OCI-LY3 (cell line): ENCODE measurements around the gene XPO6.

ENCODE experiments used
- H2AFZ ChIP-seq: fragments of 200-600, 300-600 bp; shearing (Covaris generic); 2 replicates; pipeline ENCODE4 v1.6.0; 2014; ENCODE audit warnings: antibody characterized with exemption, low read depth, low read length
- H3K27ac ChIP-seq: fragments of 200-600, 300-600 bp; sonication (generic); 2 replicates; pipeline ENCODE4 v1.5.1; 2014; ENCODE audit warnings: mild to moderate bottlenecking, low read length, moderate library complexity, mixed read lengths
- H3K27me3 ChIP-seq: fragments of 200-600, 300-600 bp; sonication (generic); 2 replicates; pipeline ENCODE4 v1.6.1; 2014; ENCODE audit warnings: low read depth, low read length, mixed read lengths
- H3K36me3 ChIP-seq: fragments of 200-600, 300-600 bp; sonication (generic); replicated peaks from 2 replicates; pipeline ENCODE3; 2014; ENCODE audit warnings: low read depth, low read length, mixed read lengths
- H3K4me1 ChIP-seq: fragments of 300-600, 200-600 bp; sonication (generic); 2 replicates; pipeline ENCODE4 v1.6.1; 2014; ENCODE audit warnings: low read length, mixed read lengths
- H3K4me2 ChIP-seq: fragments of 200-600, 300-600 bp; sonication (generic); 2 replicates; pipeline ENCODE4 v1.6.1; 2014; ENCODE audit warnings: low read length, mixed read lengths
- H3K4me3 ChIP-seq: fragments of 300-600, 200-600 bp; sonication (generic); 2 replicates; pipeline ENCODE4 v1.5.1; 2014; ENCODE audit warnings: antibody characterized with exemption, mild to moderate bottlenecking, low read length, moderate library complexity
- H3K79me2 ChIP-seq: fragments of 300-600, 200-600 bp; shearing (Covaris generic); 2 replicates; pipeline ENCODE4 v1.6.1; 2014; ENCODE audit warnings: mild to moderate bottlenecking, low read length, mixed read lengths
- H3K9ac ChIP-seq: fragments of 300-600, 200-600 bp; shearing (Covaris generic); 2 replicates; pipeline ENCODE4 v1.6.0; 2014; ENCODE audit warnings: mild to moderate bottlenecking, low read length, moderate library complexity
- H3K9me3 ChIP-seq: fragments of 200-600, 300-600 bp; shearing (Covaris generic); 2 replicates; pipeline ENCODE4 v1.6.1; 2014; ENCODE audit warnings: low read length, mixed read lengths; ENCODE audit not compliant: insufficient read depth
- H4K20me1 ChIP-seq: fragments of 200-600, 300-600 bp; sonication (generic); 2 replicates; pipeline ENCODE4 v1.6.1; 2016; ENCODE audit warnings: low read length, mixed read lengths; ENCODE audit not compliant: insufficient read depth
- CTCF ChIP-seq: fragments of 200-600, 300-600 bp; sonication (generic); IDR thresholded peaks from 2 replicates; pipeline ENCODE4 v1.5.1; 2014; ENCODE audit warnings: antibody characterized with exemption, low read length, low read depth
- EZH2phosphoT487 ChIP-seq: fragments of 200-600 bp; shearing (Covaris generic); IDR thresholded peaks from 2 replicates; pipeline ENCODE4 v1.6.1; 2018; ENCODE audit warnings: antibody characterized with exemption, mixed run types, low read depth

The XPO6 gene

GRCh38 chr16:28091656-28092055, 120.1 kb downstream of the XPO6 start:
- Histone ChIP-seq H2AFZ (no peak overlapping the region), H4K20me1 (peaks cover 3% of the 10 kb centered on the region; the same call in 1 of the 2 replicates), H3K27ac (no peak overlapping the region), H3K79me2 (no peaks in the 10 kb centered on the region), H3K9me3 (no peaks in the 10 kb centered on the region), H3K9ac (no peak overlapping the region), H3K4me2 (no peak overlapping the region), H3K4me3 (no peak overlapping the region), H3K36me3 (peaks cover 10% of the 10 kb centered on the region), H3K27me3 (no peaks in the 10 kb centered on the region), H3K4me1 (no peaks in the 10 kb centered on the region)
- TF ChIP-seq EZH2phosphoT487, result no peak
- no peak for TF ChIP-seq CTCF

GRCh38 chr16:28090646-28091377, 121.0 kb downstream of the XPO6 start:
- no peaks in the 10 kb centered on the region for H3K79me2 ChIP-seq
- no peaks in the 10 kb centered on the region for H3K27me3 ChIP-seq
- no peak overlapping the region for H3K4me3 ChIP-seq
- H4K20me1 ChIP-seq, result peaks cover 3% of the 10 kb centered on the region; the same call in 1 of the 2 replicates
- H3K36me3 ChIP-seq, result peaks cover 9% of the 10 kb centered on the region
- no peak overlapping the region for H2AFZ ChIP-seq
- no peak overlapping the region for H3K4me2 ChIP-seq
- H3K4me1 ChIP-seq, result no peaks in the 10 kb centered on the region
- H3K27ac ChIP-seq, result no peak overlapping the region
- no peak overlapping the region for H3K9ac ChIP-seq
- TF ChIP-seq CTCF (peak; percentile 33), EZH2phosphoT487 (no peak)
- H3K9me3 ChIP-seq, result no peaks in the 10 kb centered on the region

- H3K79me2 ChIP-seq, result no peaks in the 10 kb centered on the region
These were observed 121.8 kb downstream of the XPO6 start for GRCh38 chr16:28089992-28090365.

More at GRCh38 chr16:28089992-28090365, 121.8 kb downstream of the XPO6 start:
- Histone ChIP-seq H3K9me3 (no peaks in the 10 kb centered on the region), H3K4me2 (no peak overlapping the region), H3K27ac (no peak overlapping the region), H3K27me3 (no peaks in the 10 kb centered on the region), H2AFZ (no peak overlapping the region), H3K36me3 (peaks cover 9% of the 10 kb centered on the region), H4K20me1 (peaks cover 3% of the 10 kb centered on the region; the same call in 1 of the 2 replicates), H3K4me1 (no peaks in the 10 kb centered on the region), H3K9ac (no peak overlapping the region), H3K4me3 (no peak overlapping the region)
- TF ChIP-seq EZH2phosphoT487, result no peak
- TF ChIP-seq CTCF, result no peak
